Measurements from ENCODE around the gene SOCS1.

The SOCS1 gene

GRCh38 chr16:11239644-11240632 lies 16.1 kb downstream of the SOCS1 start:
- H3K9ac ChIP-seq (ENCODE audit: low read length), result no peak overlapping the region; the same call in 1 of the 2 replicates
- no peaks in the 10 kb centered on the region for H3K9me2 ChIP-seq (replicated peaks; ENCODE audit: insufficient read depth, low read length)
- H3K27ac ChIP-seq (ENCODE audit: low read length), result peak overlapping the region; percentile 19; the same call in 1 of the 2 replicates
- peak overlapping the region; percentile 47; the same call in 1 of the 2 replicates for H2AFZ ChIP-seq (ENCODE audit: low read length)
- H4K20me1 ChIP-seq (ENCODE audit: insufficient read depth, low read length), result no peaks in the 10 kb centered on the region
- H3K4me2 ChIP-seq (ENCODE audit: low read depth, low read length), result peak overlapping the region; percentile 67; the same call in 1 of the 2 replicates
- no peaks in the 10 kb centered on the region for H3K9me3 ChIP-seq (replicated peaks; ENCODE audit: insufficient read depth, low read length)
- TF ChIP-seq EZH2phosphoT487 (IDR thresholded peaks at IDR 0.05; ENCODE audit: low read length) (no peak), EZH2 (optimal IDR thresholded peaks at IDR 0.05; ENCODE audit: low read depth, low read length) (no peak), CTCF (IDR thresholded peaks at IDR 0.05; ENCODE audit: low read length) (no peak)
- H3K4me1 ChIP-seq (ENCODE audit: low read length), result peaks cover 12% of the 10 kb centered on the region
- no peaks in the 10 kb centered on the region for H3K36me3 ChIP-seq (replicated peaks; ENCODE audit: insufficient read depth, low read length)
- H3K4me3 ChIP-seq (ENCODE audit: low read length), result no peak overlapping the region
- H3K27me3 ChIP-seq (replicated peaks; ENCODE audit: insufficient read depth, low read length), result no peaks in the 10 kb centered on the region
- no peaks in the 10 kb centered on the region; the same call in 1 of the 2 replicates for H3F3A ChIP-seq (ENCODE audit: insufficient read depth, low read length)
- DNase-seq, result no peak
- no peaks in the 10 kb centered on the region for H3K79me2 ChIP-seq (ENCODE audit: low read length)

GRCh38 chr16:11238272-11239202 lies 17.5 kb downstream of the SOCS1 start:
- H3K9me3 ChIP-seq (replicated peaks; ENCODE audit: insufficient read depth, low read length), result no peaks in the 10 kb centered on the region
- TF ChIP-seq EZH2 (optimal IDR thresholded peaks at IDR 0.05; ENCODE audit: low read depth, low read length) (no peak), CTCF (IDR thresholded peaks at IDR 0.05; ENCODE audit: low read length) (no peak), EZH2phosphoT487 (IDR thresholded peaks at IDR 0.05; ENCODE audit: low read length) (no peak)
- H3F3A ChIP-seq (ENCODE audit: insufficient read depth, low read length), result no peaks in the 10 kb centered on the region; the same call in 1 of the 2 replicates
- H3K9ac ChIP-seq (ENCODE audit: low read length), result no peak overlapping the region
- no peak for DNase-seq
- no peak overlapping the region for H3K27ac ChIP-seq (ENCODE audit: low read length)
- H2AFZ ChIP-seq (ENCODE audit: low read length), result no peak overlapping the region
- no peak overlapping the region for H3K4me3 ChIP-seq (ENCODE audit: low read length)
- H3K27me3 ChIP-seq (replicated peaks; ENCODE audit: insufficient read depth, low read length), result no peaks in the 10 kb centered on the region
- no peaks in the 10 kb centered on the region for H3K9me2 ChIP-seq (replicated peaks; ENCODE audit: insufficient read depth, low read length)
- no peaks in the 10 kb centered on the region for H4K20me1 ChIP-seq (ENCODE audit: insufficient read depth, low read length)
- H3K4me1 ChIP-seq (ENCODE audit: low read length), result peaks cover 12% of the 10 kb centered on the region
- no peak overlapping the region for H3K4me2 ChIP-seq (ENCODE audit: low read depth, low read length)
- H3K79me2 ChIP-seq (ENCODE audit: low read length), result no peaks in the 10 kb centered on the region
- H3K36me3 ChIP-seq (replicated peaks; ENCODE audit: insufficient read depth, low read length), result no peaks in the 10 kb centered on the region

GRCh38 chr16:11236461-11237254 lies 19.3 kb downstream of the SOCS1 start:
- no peak overlapping the region for H3K9ac ChIP-seq (ENCODE audit: low read length)
- no peaks in the 10 kb centered on the region for H3K79me2 ChIP-seq (ENCODE audit: low read length)
- no peak for DNase-seq
- no peaks in the 10 kb centered on the region for H3K36me3 ChIP-seq (replicated peaks; ENCODE audit: insufficient read depth, low read length)
- H3F3A ChIP-seq (ENCODE audit: insufficient read depth, low read length), result no peaks in the 10 kb centered on the region; the same call in 1 of the 2 replicates
- H3K4me1 ChIP-seq (ENCODE audit: low read length), result peaks cover 13% of the 10 kb centered on the region
- H4K20me1 ChIP-seq (ENCODE audit: insufficient read depth, low read length), result no peaks in the 10 kb centered on the region
- H3K9me2 ChIP-seq (replicated peaks; ENCODE audit: insufficient read depth, low read length), result no peaks in the 10 kb centered on the region
- H3K27ac ChIP-seq (ENCODE audit: low read length), result no peak overlapping the region
- no peak overlapping the region for H2AFZ ChIP-seq (ENCODE audit: low read length)
- TF ChIP-seq EZH2phosphoT487 (IDR thresholded peaks at IDR 0.05; ENCODE audit: low read length) (no peak), CTCF (IDR thresholded peaks at IDR 0.05; ENCODE audit: low read length) (no peak), EZH2 (optimal IDR thresholded peaks at IDR 0.05; ENCODE audit: low read depth, low read length) (no peak)
- H3K9me3 ChIP-seq (replicated peaks; ENCODE audit: insufficient read depth, low read length), result no peaks in the 10 kb centered on the region
- no peaks in the 10 kb centered on the region for H3K27me3 ChIP-seq (replicated peaks; ENCODE audit: insufficient read depth, low read length)
- H3K4me3 ChIP-seq (ENCODE audit: low read length), result no peak overlapping the region
- no peak overlapping the region for H3K4me2 ChIP-seq (ENCODE audit: low read depth, low read length)

Measured in MM.1S (cell line).